ENCODE results near the gene NDST4. TPM values are rescaled to one million over a fixed set of nuclear protein-coding genes. Genes with fewer than 3 reads are reported as not detected.
"Not testable (repeated sequence)": the region's sequence is repeated elsewhere in the genome, so short reads cannot be mapped to it uniquely, and the experiment has no call there.

Gene NDST4
- total and polyA plus RNA-seq, 12 donors: 0.07 to 0.61 TPM; not detected in 10

GRCh38 chr4:114986133-114986532, 127.3 kb downstream of the NDST4 start:
- H3K4me1 ChIP-seq (replicated peaks in 1 of 2): no peaks in the 10 kb centered on the region
- no peak for TF ChIP-seq POLR2A (IDR thresholded peaks at IDR 0.05)
- TF ChIP-seq, protein P1, sequence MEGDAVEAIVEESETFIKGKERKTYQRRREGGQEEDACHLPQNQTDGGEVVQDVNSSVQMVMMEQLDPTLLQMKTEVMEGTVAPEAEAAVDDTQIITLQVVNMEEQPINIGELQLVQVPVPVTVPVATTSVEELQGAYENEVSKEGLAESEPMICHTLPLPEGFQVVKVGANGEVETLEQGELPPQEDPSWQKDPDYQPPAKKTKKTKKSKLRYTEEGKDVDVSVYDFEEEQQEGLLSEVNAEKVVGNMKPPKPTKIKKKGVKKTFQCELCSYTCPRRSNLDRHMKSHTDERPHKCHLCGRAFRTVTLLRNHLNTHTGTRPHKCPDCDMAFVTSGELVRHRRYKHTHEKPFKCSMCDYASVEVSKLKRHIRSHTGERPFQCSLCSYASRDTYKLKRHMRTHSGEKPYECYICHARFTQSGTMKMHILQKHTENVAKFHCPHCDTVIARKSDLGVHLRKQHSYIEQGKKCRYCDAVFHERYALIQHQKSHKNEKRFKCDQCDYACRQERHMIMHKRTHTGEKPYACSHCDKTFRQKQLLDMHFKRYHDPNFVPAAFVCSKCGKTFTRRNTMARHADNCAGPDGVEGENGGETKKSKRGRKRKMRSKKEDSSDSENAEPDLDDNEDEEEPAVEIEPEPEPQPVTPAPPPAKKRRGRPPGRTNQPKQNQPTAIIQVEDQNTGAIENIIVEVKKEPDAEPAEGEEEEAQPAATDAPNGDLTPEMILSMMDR (IDR thresholded peaks at IDR 0.05): no peak
- no peak overlapping the region for H3K4me3 ChIP-seq
- no peak overlapping the region for H3K27ac ChIP-seq
- H3K9me3 ChIP-seq (replicated peaks in 1 of 3): no peaks in the 10 kb centered on the region
- intact Hi-C loops (cut with DNase I): no loop called here
- H3K36me3 ChIP-seq (replicated peaks in 1 of 2): no peaks in the 10 kb centered on the region
- DNase-seq: no peak
- WGBS, 4 donors: 51 to 60% (median 56%) methylated on average over 4 of the region's 4 CpGs
- H3K27me3 ChIP-seq: no peaks in the 10 kb centered on the region

GRCh38 chr4:114980932-114981708, 132.3 kb downstream of the NDST4 start:
- TF ChIP-seq, protein P1 (IDR thresholded peaks at IDR 0.05): no peak
- Histone ChIP-seq H3K27me3 (no peaks in the 10 kb centered on the region), H3K36me3 (replicated peaks in 1 of 2) (no peaks in the 10 kb centered on the region), H3K9me3 (replicated peaks in 1 of 3) (no peaks in the 10 kb centered on the region), H3K4me3 (no peak overlapping the region), H3K4me1 (replicated peaks in 1 of 2) (no peaks in the 10 kb centered on the region), H3K27ac (no peak overlapping the region)
- intact Hi-C loops (cut with DNase I): no loop called here
- DNase-seq: no peak
- WGBS, 4 donors: 84 to 86% (median 85%) methylated on average over 5 of the region's 5 CpGs

- H3K27ac ChIP-seq; intact Hi-C loops (cut with DNase I); H3K4me3 ChIP-seq; DNase-seq; H3K27me3 ChIP-seq; H3K4me1 ChIP-seq (replicated peaks in 1 of 2); H3K9me3 ChIP-seq (replicated peaks in 1 of 3); H3K36me3 ChIP-seq (replicated peaks in 1 of 2): not testable (repeated sequence)
- 74 to 84% (median 82%) methylated on average over 7 of the region's 7 CpGs for WGBS, 4 donors
Measured at GRCh38 chr4:114980399-114980798, 133.0 kb downstream of the NDST4 start.

DNA sequence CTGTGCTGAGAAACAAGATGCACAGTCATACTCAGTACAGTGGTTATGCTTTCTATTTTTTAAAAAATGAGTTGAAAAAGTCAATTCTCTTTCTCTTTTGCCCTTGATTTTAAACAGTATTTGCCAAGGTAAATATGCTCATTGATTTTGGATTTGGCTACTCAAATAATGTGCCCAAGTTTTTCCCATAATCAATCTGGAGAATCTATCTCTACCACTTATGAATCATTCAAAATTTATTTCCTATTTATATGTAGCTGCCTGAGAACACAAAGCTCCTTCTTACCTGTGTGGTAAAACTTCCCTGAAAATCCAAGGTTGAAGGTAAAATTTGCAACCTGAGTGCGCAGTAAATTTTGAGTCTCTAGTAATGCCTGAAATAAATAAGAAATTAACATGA, 136.5 kb downstream of the NDST4 start:
- H3K4me3 ChIP-seq: no peak overlapping the region
- intact Hi-C loops (cut with DNase I): no loop called here
- no peaks in the 10 kb centered on the region for H3K36me3 ChIP-seq (replicated peaks in 1 of 2)
- H3K27ac ChIP-seq: no peak overlapping the region
- DNase-seq: no peak
- TF ChIP-seq, protein P1 (IDR thresholded peaks at IDR 0.05): no peak
- TF ChIP-seq POLR2A (IDR thresholded peaks at IDR 0.05): no peak
- H3K4me1 ChIP-seq (replicated peaks in 1 of 2): no peaks in the 10 kb centered on the region
- 88 to 93% (median 90%) methylated on average over 1 of the region's 1 CpG for WGBS, 4 donors
- H3K9me3 ChIP-seq (replicated peaks in 1 of 3): no peaks in the 10 kb centered on the region
- H3K27me3 ChIP-seq: no peaks in the 10 kb centered on the region

DNA sequence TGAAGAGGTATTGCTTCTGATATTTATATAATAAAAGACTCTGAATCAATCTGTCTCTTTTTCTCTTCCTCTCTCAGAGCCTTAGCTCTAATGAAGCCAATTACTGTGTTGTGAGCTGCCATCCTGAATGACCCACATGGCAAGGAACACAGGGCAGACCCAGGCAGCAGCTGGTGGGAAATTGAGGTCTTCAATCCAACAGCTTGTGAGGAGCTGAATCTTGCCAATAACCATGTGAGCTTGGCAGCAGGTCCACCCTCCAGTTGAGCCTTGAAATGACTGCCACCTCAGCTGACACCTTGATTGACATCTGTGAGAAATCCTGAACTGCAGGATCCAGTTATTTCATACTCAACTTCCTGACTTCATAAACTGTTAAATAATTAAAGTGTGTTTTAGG, 149.4 kb downstream of the NDST4 start:
- no peak overlapping the region for H3K27ac ChIP-seq
- TF ChIP-seq, protein P1 (IDR thresholded peaks at IDR 0.05): no peak
- no peak for TF ChIP-seq POLR2A (IDR thresholded peaks at IDR 0.05)
- intact Hi-C loops (cut with DNase I): no loop called here

More for the DNA sequence above, 149.4 kb downstream of the NDST4 start:
- DNase-seq: no peak
- H3K27me3 ChIP-seq: no peaks in the 10 kb centered on the region
- no peaks in the 10 kb centered on the region for H3K9me3 ChIP-seq (replicated peaks in 1 of 3)
- H3K4me3 ChIP-seq: no peak overlapping the region
- no peaks in the 10 kb centered on the region for H3K36me3 ChIP-seq (replicated peaks in 1 of 2)
- H3K4me1 ChIP-seq (replicated peaks in 1 of 2): no peaks in the 10 kb centered on the region
